Tibial nerve (tissue), 4 donors: ENCODE measurements around the gene CDH13.

ENCODE experiments used
- EP300 ChIP-seq, 2 donors: sonication (generic); formaldehyde crosslinking; IDR thresholded peaks; one replicate each; pipeline ENCODE4 v1.6.1; 2017; ENCODE audit warnings: antibody characterized with exemption in 2 of 2, mild to moderate bottlenecking in 1 of 2
- POLR2A ChIP-seq, 2 donors: fragments of 450-650 bp; IDR thresholded peaks; one replicate each; pipeline ENCODE4 v1.6.1; 2017; ENCODE audit warnings: antibody characterized with exemption in 2 of 2, mild to moderate bottlenecking in 2 of 2, moderate library complexity in 2 of 2
- TF ChIP-seq, protein P1 (sequence below), 5 experiments: fragments of 200-600 bp in 3 of 5; fragments of 450-650 bp in 2 of 5; sonication (generic) in 3 of 5; IDR thresholded peaks; one replicate each; pipeline ENCODE4 v1.5.1; 2016 to 2019; ENCODE audit warnings: antibody characterized with exemption in 5 of 5, mild to moderate bottlenecking in 3 of 5, moderate library complexity in 2 of 5

DNA sequence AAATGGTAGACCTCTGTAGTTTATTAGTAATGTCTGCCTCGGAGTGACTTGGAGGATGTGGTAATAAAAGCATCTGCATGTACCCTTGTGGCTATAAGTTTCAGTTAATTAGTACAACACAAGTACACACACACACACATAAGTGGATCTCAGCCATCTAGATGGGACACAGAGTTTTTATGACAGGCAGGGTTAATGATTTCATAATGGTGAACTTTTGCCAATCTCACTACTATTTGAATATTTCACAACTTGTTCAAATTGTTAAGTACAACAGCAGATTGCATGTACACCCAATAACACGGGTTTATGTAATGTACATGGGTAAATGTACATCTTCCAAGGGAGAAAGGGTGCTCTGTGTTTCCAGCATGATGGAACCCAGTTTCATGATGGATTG, 669.7 kb downstream of the CDH13 start:
- TF ChIP-seq, protein P1, sequence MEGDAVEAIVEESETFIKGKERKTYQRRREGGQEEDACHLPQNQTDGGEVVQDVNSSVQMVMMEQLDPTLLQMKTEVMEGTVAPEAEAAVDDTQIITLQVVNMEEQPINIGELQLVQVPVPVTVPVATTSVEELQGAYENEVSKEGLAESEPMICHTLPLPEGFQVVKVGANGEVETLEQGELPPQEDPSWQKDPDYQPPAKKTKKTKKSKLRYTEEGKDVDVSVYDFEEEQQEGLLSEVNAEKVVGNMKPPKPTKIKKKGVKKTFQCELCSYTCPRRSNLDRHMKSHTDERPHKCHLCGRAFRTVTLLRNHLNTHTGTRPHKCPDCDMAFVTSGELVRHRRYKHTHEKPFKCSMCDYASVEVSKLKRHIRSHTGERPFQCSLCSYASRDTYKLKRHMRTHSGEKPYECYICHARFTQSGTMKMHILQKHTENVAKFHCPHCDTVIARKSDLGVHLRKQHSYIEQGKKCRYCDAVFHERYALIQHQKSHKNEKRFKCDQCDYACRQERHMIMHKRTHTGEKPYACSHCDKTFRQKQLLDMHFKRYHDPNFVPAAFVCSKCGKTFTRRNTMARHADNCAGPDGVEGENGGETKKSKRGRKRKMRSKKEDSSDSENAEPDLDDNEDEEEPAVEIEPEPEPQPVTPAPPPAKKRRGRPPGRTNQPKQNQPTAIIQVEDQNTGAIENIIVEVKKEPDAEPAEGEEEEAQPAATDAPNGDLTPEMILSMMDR (IDR thresholded peaks at IDR 0.05): no peak
- TF ChIP-seq POLR2A (IDR thresholded peaks at IDR 0.05): no peak
- no peak for TF ChIP-seq EP300 (IDR thresholded peaks at IDR 0.05)
